Spleen (tissue), 7 donors: ENCODE results near the gene TMEM141.

Experiments used
- CTCF ChIP-seq, 11 experiments: fragments of 200-600 bp in 7 of 11; fragments of 450-650 bp in 4 of 11; sonication (generic) in 4 of 11; IDR thresholded peaks in 8 of 11; conservative IDR thresholded peaks in 3 of 11; 1 replicate in 7 of 11; 2 replicates in 4 of 11; pipeline versions ENCODE4 v1.4.0 to v1.8.0; 2016 to 2021; ENCODE audit warnings: antibody characterized with exemption in 11 of 11, inconsistent platforms in 4 of 11, mild to moderate bottlenecking in 1 of 11
- POLR2A ChIP-seq, 3 donors: fragments of 450-650 bp; IDR thresholded peaks; one replicate each; pipeline ENCODE4 v1.5.1; 2017; ENCODE audit warnings: antibody characterized with exemption in 3 of 3, mild to moderate bottlenecking in 1 of 3
- POLR2AphosphoS5 ChIP-seq, 3 donors: sonication (generic); formaldehyde crosslinking; IDR thresholded peaks; one replicate each; pipeline ENCODE4 v1.5.1; 2017; ENCODE audit warnings: antibody characterized with exemption in 3 of 3
- donor health status: DM: no; HTN: no; CAD: no; lungs with moderate emphysema.
- donor health status: DM: no; HTN: no; CAD: no.
- donor health status: DM: no; HTN: no; CAD: no.

- TF ChIP-seq CTCF (IDR thresholded peaks at IDR 0.05 in 8 of 11, conservative IDR thresholded peaks at IDR 0.05 in 3 of 11) (no peak), POLR2A (IDR thresholded peaks at IDR 0.05) (no peak), POLR2AphosphoS5 (IDR thresholded peaks at IDR 0.05) (no peak)
These were observed 4.7 kb upstream of the TMEM141 start for GRCh38 chr9:136786451-136786850.
